Uterus (tissue), 4 donors: ENCODE results near the gene ANO6. TPM values are rescaled to one million over a fixed set of nuclear protein-coding genes. Genes with fewer than 3 reads are reported as not detected.
A peak's percentile ranks its signal among the peaks of the same experiment; 100 is the strongest.

Experiments
- DNase-seq, 2 donors: peaks; one replicate each; pipeline ENCODE4 v3.0.0-alpha.2; 2019 to 2020
- H3K27ac ChIP-seq, 2 donors: fragments of 200-600 bp; sonication (generic); 1 replicate in 1 of 2; 2 replicates in 1 of 2; pipeline ENCODE4 v1.5.1; 2016 to 2018
- H3K27me3 ChIP-seq, 2 donors: fragments of 200-600 bp; sonication (generic); one replicate each; pipeline ENCODE4 v1.5.1; 2018 to 2019; ENCODE audit warnings: control low read depth in 1 of 2
- H3K36me3 ChIP-seq, 2 donors: fragments of 200-600 bp; sonication (generic); one replicate each; pipeline ENCODE4 v1.5.1; 2019; ENCODE audit warnings: control low read depth in 1 of 2
- H3K4me1 ChIP-seq, 2 donors: fragments of 200-600 bp; sonication (generic); one replicate each; pipeline ENCODE4 v1.5.1; 2018 to 2019; ENCODE audit warnings: control low read depth in 1 of 2
- H3K4me3 ChIP-seq, 2 donors: fragments of 200-600 bp; sonication (generic); 1 replicate in 1 of 2; 2 replicates in 1 of 2; pipeline ENCODE4 v1.5.1; 2018 to 2019; ENCODE audit warnings: mild to moderate bottlenecking in 1 of 2
- H3K9me3 ChIP-seq, 2 donors: fragments of 200-600 bp; sonication (generic); one replicate each; pipeline ENCODE4 v1.5.1; 2019; ENCODE audit warnings: control low read depth in 1 of 2
- POLR2A ChIP-seq, 2 donors: fragments of 450-650 bp; IDR thresholded peaks; one replicate each; pipeline ENCODE4 v1.6.1; 2016; ENCODE audit warnings: antibody characterized with exemption in 2 of 2, mild to moderate bottlenecking in 1 of 2, moderate library complexity in 1 of 2
- intact Hi-C: fragments of 100-400 bp; cut with DNase I; formaldehyde crosslinking; loops from one replicate; pipeline ENCODE4 v1.15.1; 2023; ENCODE audit warnings: low total_unique reads
- total RNA-seq, 4 donors: library from RNA; depleted of rRNA in 3 of 4; stranded (reverse); fragments of >200 nt in 3 of 4; gene quantifications; one replicate each; pipeline versions ENCODE4 v1.1.0 to v1.2.4, GENCODE V29; 2014 to 2023
- TF ChIP-seq, protein P1 (sequence below), 4 experiments: fragments of 200-600 bp in 2 of 4; fragments of 450-650 bp in 2 of 4; sonication (generic) in 2 of 4; IDR thresholded peaks; one replicate each; pipeline ENCODE4 v1.5.1; 2016 to 2019; ENCODE audit warnings: antibody characterized with exemption in 4 of 4, mild to moderate bottlenecking in 2 of 4, moderate library complexity in 1 of 4
- donor health status: DM: yes; HTN: yes; CAD: no.

ANO6 gene
- total RNA-seq, 4 donors from 2014 or later = 53.8 to 125 (median 75.9) TPM

DNA sequence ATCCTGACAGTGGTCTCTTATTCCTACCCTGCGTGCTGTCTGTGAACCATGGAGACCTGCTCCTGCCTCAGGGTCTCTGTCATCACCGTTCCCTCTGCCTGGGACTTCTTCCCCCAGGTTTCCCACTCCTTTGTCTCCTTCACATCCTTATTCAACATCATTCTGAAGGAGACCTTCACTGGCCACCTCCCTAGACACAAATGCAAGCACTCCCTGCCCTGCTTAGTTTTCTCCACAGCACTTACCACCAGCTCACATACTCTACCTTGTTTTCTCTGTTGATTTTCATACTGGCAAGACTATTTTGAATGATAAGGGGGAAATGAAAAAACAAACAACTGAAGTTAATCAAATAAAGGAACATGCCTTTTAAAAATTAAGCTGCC lies 192.8 kb downstream of the ANO6 start:
- Histone ChIP-seq H3K27ac (peak overlapping the region; percentile 16 to 59), H3K36me3 (no peaks in the 10 kb centered on the region), H3K4me3 (no peak overlapping the region), H3K27me3 (no peaks in the 10 kb centered on the region), H3K4me1 (peaks cover 0 to 4% of the 10 kb centered on the region in 2 donors), H3K9me3 (no peaks in the 10 kb centered on the region)
- no peak for DNase-seq
- intact Hi-C loops = no loop called here
- TF ChIP-seq, protein P1, sequence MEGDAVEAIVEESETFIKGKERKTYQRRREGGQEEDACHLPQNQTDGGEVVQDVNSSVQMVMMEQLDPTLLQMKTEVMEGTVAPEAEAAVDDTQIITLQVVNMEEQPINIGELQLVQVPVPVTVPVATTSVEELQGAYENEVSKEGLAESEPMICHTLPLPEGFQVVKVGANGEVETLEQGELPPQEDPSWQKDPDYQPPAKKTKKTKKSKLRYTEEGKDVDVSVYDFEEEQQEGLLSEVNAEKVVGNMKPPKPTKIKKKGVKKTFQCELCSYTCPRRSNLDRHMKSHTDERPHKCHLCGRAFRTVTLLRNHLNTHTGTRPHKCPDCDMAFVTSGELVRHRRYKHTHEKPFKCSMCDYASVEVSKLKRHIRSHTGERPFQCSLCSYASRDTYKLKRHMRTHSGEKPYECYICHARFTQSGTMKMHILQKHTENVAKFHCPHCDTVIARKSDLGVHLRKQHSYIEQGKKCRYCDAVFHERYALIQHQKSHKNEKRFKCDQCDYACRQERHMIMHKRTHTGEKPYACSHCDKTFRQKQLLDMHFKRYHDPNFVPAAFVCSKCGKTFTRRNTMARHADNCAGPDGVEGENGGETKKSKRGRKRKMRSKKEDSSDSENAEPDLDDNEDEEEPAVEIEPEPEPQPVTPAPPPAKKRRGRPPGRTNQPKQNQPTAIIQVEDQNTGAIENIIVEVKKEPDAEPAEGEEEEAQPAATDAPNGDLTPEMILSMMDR (IDR thresholded peaks at IDR 0.05) = no peak
- no peak for TF ChIP-seq POLR2A (IDR thresholded peaks at IDR 0.05)

DNA sequence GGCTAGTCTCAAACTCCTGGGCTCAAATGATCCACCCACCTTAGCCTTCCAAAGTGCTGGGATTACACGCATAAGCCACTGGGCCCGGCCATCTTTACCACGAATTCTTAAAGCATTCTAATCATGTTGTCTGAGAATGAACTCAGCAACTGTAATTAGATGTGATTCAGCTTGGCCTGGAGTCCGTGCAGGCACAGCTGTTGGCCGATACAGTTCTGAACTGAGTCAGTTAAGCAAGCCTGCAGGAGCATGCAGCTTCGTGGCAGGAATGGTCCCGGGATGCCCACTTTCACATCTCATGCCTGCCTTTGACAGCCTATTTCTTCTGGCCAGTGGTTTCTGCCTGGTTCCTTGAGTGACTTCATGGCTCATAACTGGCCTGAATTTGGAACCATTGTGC lies 194.1 kb downstream of the ANO6 start:
- no peak for TF ChIP-seq POLR2A (IDR thresholded peaks at IDR 0.05)
- Histone ChIP-seq H3K4me1 (no peaks in the 10 kb centered on the region), H3K4me3 (no peak overlapping the region), H3K36me3 (no peaks in the 10 kb centered on the region), H3K27me3 (no peaks in the 10 kb centered on the region), H3K27ac (no peak overlapping the region), H3K9me3 (no peaks in the 10 kb centered on the region)
- intact Hi-C loops = no loop called here
- no peak for DNase-seq

DNA sequence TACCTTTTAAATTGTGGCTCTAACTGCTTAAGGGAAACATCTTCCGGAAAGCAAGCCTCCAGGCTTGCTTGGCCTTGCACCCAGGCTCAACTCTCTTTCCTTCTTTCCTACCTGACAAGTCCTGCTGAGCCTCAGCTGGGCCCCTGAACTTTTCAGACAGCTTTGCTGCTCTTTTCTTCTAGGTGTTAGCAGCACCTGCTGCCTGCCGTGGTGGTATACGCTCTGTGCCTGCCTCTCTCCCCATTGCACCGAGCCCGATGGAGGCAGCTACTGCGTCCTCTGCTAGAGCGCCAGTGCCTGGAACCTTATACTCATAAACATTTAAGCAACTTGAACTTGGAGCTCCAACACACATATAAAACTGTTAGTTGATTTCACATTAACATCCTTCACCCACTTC lies 195.7 kb downstream of the ANO6 start:
- Histone ChIP-seq H3K36me3 (no peaks in the 10 kb centered on the region), H3K4me1 (no peaks in the 10 kb centered on the region)

DNA sequence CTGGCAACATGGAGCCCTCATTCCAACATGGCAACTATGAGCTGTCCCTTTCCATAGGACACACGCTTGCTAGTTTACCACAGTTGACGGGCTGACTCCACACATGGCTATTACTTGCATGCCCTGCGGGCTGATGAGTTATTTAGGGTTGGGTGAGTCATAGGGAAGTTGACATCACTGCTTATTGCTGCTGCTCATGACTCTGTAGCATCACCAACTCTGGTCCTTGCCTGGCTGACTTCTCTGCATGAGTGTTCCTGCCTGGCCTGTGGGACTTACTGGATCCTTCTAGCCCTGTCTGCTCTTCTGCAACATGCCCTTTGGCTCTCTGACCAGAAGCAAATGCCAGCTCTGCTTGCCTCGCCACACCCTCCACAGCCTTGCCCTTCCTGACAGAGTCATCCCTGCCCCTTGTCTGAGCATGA lies 199.5 kb downstream of the ANO6 start:
- no peak for TF ChIP-seq POLR2A (IDR thresholded peaks at IDR 0.05)
- TF ChIP-seq, protein P1 (IDR thresholded peaks at IDR 0.05) = no peak
- Histone ChIP-seq H3K27ac (peak overlapping the region; percentile 50 to 87), H3K9me3 (no peaks in the 10 kb centered on the region), H3K4me3 (no peak overlapping the region), H3K27me3 (no peaks in the 10 kb centered on the region), H3K36me3 (no peaks in the 10 kb centered on the region), H3K4me1 (no peaks in the 10 kb centered on the region)
- intact Hi-C loops = no loop called here
- peak; percentile 32 to 65 for DNase-seq

More for the DNA sequence above, 195.7 kb downstream of the ANO6 start:
- Histone ChIP-seq H3K9me3 (no peaks in the 10 kb centered on the region), H3K4me3 (no peak overlapping the region), H3K27me3 (no peaks in the 10 kb centered on the region), H3K27ac (no peak overlapping the region)
- intact Hi-C loops = no loop called here
- DNase-seq = no peak
- TF ChIP-seq POLR2A (IDR thresholded peaks at IDR 0.05) = no peak
- TF ChIP-seq, protein P1 (IDR thresholded peaks at IDR 0.05) = no peak

DNA sequence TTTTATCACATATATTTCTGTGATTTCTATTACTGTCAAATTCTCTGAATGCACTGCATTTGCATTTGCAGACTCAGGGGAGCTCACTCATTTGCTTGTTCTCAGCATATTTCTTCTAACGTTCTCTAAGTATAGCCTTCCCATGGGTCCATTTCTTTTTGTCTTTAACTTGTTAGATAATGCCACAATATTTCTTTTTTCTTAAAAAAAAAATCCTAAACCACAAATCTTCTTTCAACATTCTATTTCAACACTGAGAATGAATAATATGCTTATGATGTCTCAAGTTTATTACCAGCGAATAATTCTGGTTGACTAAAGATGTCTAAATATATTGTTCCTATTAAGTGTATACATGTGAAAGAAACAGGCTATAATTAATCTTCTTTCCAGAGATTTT lies 200.2 kb downstream of the ANO6 start:
- Histone ChIP-seq H3K27ac (peak overlapping the region; percentile 50 to 87), H3K4me3 (no peak overlapping the region), H3K9me3 (no peaks in the 10 kb centered on the region), H3K27me3 (no peaks in the 10 kb centered on the region), H3K4me1 (no peaks in the 10 kb centered on the region), H3K36me3 (no peaks in the 10 kb centered on the region)
- no peak for DNase-seq
- TF ChIP-seq POLR2A (IDR thresholded peaks at IDR 0.05) = no peak
- TF ChIP-seq, protein P1 (IDR thresholded peaks at IDR 0.05) = no peak
- intact Hi-C loops = no loop called here

DNA sequence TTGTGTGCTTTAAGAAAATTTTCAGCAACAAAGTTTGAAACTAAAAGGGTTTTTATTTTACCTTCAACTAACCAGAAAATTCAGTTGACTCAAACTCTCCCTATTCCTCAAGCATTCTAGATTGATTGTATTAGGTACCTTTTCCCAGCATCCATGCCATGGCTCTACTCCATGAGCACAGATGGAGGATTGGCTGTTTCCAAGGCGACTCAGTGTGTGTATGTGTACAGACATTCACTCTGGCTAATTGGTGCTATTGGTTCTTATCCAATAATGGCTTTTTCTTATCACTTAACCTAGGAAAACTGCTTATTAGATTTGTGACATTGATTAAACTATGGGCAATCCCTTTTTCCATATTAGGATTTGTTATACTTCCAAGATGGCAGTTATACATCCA lies 202.6 kb downstream of the ANO6 start:
- DNase-seq = no peak
- Histone ChIP-seq H3K9me3 (no peaks in the 10 kb centered on the region), H3K27ac (no peak overlapping the region), H3K4me1 (no peaks in the 10 kb centered on the region), H3K4me3 (no peak overlapping the region), H3K36me3 (no peaks in the 10 kb centered on the region), H3K27me3 (no peaks in the 10 kb centered on the region)
- intact Hi-C loops = no loop called here
- no peak for TF ChIP-seq POLR2A (IDR thresholded peaks at IDR 0.05)
- TF ChIP-seq, protein P1 (IDR thresholded peaks at IDR 0.05) = no peak
